ENCODE results near the gene MT1E. TPM values are rescaled to one million over a fixed set of nuclear protein-coding genes. Genes with fewer than 3 reads are reported as not detected.
A peak's percentile ranks its signal among the peaks of the same experiment; 100 is the strongest.
"Not testable (repeated sequence)": the region's sequence is repeated elsewhere in the genome, so short reads cannot be mapped to it uniquely, and the experiment has no call there.

The MT1E gene
- total RNA-seq, 1 donor from 2014 or later, result 15.1 TPM

DNA sequence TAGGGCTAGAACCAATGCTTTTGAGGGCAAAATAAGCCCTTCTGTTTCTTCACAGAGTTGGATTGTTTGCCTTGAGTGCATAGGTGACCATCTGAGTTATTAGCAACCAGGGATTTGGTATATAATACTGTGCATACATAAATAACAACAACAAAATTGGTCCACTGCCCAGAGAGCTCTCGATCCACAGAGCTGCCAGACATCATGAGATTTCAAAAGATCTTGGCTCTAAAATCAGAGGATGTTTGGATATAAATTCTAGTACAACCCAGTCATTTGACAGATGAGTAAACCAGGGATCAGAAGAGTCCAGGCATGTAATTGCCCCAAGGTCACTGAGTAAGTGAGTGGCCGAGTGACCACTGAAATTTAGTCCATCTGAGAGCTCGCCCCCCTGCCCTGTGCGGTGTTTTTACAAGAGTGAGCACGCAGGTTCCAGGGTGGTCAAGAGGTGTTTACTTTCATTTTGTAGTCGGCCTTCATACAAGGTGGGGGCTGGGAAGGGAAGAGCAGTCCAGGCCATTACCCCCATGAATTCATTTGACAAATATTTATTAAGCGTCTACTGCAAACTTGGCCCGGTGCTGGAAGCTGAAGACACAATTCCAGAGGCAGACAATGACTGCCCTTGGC is 19.0 kb upstream of the MT1E start:
- no peak for DNase-seq (ENCODE audit: extremely low read depth, low read depth, low spot score)

DNA sequence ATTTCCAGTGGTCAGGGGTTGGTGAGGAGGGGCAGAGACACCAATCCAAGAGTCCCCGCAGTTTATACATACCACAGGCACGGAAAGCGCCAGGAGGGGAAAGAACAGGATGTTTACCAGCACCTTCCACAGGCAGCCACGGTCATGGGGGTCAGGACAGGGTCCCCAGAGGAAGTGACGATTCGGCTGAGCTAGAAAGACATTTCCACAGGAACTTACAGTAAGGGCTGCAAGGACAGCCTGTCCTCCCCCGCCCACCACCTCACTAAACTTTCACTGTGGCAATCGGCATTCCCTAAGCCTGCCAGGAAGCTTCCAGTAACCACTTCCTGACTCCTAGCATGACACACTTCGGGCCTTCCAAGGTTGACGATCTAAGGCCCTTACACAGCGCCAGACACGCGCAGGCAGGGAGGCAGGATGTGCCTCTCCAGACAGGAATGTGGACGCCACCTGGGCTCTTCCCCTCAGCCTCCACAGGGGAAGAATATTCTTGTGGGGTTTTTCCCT is 18.4 kb upstream of the MT1E start:
- peak; percentile 95 for DNase-seq (ENCODE audit: extremely low read depth, low read depth, low spot score)

DNA sequence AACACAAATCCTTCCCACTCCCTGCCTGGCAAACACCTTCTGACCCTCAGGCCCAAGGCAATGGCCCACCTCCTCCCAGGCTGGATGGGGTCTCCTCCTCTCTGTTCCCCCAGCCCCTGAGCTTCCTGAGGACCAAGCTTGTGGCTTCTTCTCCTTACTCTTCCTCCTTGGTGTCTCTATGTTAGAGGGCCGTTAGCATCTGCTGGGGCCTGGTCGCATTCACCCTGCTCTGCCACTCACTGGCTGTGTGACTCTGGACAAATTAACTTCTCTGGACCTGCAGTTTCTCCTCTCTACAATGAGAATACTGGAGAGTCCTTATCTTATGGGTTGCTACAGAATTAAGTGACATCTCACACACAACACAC is 17.9 kb upstream of the MT1E start:
- DNase-seq (ENCODE audit: extremely low read depth, low read depth, low spot score), result no peak

DNA sequence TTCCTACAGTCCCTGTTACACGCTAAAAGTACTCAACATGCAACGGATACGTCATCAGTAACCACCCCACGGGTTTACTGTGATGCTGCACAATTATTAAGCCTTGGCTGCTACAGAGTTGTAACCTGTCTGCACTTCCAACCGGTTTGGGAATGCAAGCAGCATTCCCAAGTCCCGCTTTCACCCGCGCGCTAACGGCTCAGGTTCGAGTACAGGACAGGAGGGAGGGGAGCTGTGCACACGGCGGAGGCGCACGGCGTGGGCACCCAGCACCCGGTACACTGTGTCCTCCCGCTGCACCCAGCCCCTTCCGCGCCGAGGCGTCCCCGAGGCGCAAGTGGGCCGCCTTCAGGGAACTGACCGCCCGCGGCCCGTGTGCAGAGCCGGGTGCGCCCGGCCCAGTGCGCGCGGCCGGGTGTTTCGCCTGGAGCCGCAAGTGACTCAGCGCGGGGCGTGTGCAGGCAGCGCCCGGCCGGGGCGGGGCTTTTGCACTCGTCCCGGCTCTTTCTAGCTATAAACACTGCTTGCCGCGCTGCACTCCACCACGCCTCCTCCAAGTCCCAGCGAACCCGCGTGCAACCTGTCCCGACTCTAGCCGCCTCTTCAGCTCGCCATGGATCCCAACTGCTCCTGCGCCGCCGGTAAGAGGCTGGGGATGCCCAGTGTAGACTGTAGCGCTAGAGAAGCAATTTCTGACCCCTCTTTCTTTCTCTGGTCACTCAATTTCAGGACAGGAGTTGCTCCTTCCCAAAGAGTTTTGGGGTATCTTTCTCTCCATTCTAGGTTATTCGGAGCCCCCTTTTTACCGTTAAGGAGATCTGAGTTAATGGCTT is 17.3 kb upstream of the MT1E start, which contains the start of gene MT2A:
Gene MT2A, plus strand, starts transcription at position 542 of the 833 bp plus-strand sequence. Its CDS starts 72 bp downstream, at position 614.
- DNase-seq (ENCODE audit: extremely low read depth, low read depth, low spot score), result no peak

DNA sequence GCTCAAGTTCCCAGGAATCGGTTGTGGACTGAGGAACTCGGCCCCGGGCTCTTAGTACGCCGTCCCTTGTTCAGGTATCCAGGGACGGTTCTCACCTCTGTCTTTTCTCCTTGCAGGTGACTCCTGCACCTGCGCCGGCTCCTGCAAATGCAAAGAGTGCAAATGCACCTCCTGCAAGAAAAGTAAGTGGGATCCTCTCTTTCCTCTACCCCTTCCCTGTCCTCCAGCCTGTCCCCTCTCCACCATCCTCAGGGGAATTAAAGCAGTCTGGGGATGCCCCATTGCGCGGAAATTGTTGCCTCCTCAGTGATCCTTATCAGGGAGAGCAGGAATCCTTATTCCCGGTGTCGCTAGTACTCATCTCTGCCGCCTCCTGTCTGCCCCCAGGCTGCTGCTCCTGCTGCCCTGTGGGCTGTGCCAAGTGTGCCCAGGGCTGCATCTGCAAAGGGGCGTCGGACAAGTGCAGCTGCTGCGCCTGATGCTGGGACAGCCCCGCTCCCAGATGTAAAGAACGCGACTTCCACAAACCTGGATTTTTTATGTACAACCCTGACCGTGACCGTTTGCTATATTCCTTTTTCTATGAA is 16.6 kb upstream of the MT1E start:
- DNase-seq (ENCODE audit: extremely low read depth, low read depth, low spot score), result no peak

DNA sequence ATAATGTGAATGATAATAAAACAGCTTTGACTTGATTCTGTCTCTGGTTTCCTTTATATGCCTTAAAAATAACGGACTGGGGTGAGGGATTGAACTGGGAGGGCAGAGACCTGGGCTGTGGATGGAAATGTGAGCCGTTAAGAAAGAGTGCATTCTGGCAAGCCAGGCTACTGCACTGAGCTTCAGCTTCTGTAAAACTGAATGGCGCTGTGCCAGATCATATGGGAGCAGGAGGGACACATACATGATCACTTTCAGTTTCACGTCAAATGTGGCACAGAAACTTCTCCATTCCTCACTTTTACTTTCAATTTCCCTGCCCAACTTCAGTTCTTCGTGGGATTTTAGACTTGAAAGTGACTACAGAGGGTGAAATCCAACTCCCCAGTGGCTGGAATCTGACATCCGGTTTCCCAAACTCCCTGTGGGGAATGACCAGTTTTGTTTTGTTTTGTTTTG is 16.1 kb upstream of the MT1E start:
- DNase-seq (ENCODE audit: extremely low read depth, low read depth, low spot score), result no peak

DNA sequence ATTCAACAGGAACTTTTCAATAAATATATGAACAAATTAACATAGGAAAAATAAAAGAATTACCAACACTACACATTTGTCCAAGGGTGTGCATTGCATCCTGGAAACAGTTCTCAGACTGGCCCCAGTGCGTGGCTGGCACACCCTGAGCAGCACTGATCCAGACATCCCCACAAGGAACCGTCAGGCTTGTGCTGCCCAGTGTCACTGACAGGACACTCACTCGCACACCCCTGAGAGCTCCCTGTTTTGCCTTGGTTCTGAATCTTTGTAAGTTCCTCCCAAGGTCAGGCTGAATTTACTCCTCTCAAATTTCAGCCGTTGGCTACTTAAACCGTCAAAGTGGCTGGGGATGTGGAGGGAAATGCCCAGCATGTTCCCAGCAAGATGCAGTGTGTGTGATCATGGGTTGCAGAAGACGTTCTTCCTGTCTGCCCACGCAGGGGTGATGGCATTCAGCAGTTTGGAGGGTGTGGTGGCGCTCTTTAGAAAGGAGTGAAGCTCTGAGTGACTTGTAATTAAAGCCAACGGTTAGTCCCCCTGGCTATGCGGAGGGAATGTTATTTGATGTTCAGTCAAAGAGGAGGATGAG is 15.5 kb upstream of the MT1E start:
- DNase-seq (ENCODE audit: extremely low read depth, low read depth, low spot score), result no peak

DNA sequence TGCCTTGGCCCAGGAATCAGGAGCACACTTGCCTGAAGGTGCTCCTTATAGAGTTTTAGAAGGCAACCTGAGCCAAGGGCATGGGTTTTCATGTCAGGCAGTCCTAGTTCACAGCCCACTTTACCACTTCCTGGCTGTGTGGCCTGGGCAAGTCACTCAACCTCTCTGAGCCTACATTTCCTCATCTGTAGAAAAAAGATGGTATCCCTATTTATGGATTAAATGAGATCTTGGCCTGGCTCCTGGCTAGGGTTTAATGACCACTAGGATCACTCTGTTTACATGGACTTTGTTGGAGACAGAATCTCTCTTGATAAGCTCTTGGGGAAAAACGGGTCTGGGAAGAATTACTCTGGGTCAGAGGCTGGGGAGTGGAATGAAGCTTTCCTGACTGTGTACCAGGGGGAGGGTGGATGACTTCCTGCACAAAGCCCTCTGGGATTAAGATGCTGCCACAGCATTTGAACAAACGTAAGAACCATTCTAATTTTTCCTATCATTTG is 14.9 kb upstream of the MT1E start:
- no peak for DNase-seq (ENCODE audit: extremely low read depth, low read depth, low spot score)

DNA sequence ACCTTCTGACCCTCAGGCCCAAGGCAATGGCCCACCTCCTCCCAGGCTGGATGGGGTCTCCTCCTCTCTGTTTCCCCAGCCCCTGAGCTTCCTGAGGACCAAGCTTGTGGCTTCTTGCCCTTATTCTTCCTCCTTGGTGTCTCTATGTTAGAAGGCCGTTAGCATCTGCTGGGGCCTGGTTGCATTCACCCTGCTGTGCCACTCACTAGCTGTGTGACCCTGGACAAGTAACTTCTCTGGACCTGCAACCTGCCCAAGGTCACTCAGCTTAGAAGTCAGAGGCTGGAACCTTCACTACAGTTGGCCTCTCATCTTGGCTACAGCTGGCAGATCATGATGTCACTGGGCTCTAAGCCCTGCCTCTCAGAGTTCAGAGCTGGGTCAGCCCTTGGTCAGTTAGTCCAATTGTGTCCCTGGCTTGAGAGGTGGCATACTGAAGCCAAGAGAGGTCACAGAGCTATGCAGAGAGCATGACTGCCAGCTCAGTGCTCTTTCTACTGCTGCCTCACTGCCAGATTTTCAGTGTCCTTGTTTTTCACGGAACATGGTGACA is 14.2 kb upstream of the MT1E start:
- DNase-seq (ENCODE audit: extremely low read depth, low read depth, low spot score), result no peak

DNA sequence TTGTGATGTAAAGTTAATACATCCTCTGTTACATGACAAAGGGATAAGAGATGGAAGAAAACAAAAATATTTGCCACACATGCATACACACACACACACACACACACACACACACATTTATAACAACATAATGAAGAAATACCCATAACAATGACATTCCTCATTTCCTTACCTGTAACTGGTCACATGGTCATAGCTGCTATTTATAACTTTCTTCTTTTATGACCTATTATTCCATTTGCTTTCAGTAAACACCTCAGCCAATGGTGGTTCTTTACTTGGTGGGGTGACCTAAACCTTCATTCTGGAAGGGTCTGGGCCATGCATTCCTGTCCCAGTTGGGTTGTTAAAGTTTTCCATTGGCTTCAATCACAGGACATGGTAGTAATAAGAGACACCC is 11.9 kb upstream of the MT1E start:
- DNase-seq (ENCODE audit: extremely low read depth, low read depth, low spot score), result no peak

DNA sequence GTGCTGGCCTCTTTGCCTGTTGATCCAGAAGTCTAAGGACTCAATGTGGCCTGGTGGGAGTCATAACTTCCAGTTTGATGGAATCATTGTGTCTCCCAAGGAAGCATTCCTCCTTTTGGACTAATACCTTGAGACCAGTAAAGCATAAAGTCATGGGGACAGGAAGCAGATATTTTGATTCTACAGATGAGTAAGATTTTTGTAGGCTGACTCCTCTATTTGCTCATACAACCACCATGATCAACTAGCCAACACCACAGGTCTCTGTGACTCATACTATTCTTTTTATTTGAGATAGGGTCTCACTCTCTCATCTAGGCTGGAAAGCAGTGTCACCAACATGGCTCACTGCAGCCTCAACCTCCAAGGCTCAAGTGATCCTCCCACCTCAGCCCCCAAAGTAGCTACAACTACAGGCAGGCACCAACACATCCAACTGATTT is 11.0 kb upstream of the MT1E start:
- no peak for DNase-seq (ENCODE audit: extremely low read depth, low read depth, low spot score)

DNA sequence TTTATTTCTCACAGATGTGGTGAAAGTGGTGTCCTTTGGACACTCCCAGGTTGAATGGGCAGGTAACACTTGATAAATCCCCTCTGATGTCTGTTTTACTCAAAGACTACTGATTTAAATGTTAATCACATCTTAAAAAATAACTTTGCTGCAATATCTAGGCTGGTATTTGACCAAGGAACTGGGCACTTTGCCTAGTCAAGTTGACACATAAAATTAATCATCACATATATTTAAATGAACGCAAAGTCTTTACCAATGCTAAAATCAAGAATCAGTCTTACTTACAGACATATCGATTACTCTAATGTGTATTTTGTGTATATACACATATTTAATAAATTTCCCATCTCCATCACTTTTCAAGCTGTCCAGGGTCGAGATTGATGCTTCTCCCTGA is 10.2 kb upstream of the MT1E start:
- DNase-seq (ENCODE audit: extremely low read depth, low read depth, low spot score), result no peak

DNA sequence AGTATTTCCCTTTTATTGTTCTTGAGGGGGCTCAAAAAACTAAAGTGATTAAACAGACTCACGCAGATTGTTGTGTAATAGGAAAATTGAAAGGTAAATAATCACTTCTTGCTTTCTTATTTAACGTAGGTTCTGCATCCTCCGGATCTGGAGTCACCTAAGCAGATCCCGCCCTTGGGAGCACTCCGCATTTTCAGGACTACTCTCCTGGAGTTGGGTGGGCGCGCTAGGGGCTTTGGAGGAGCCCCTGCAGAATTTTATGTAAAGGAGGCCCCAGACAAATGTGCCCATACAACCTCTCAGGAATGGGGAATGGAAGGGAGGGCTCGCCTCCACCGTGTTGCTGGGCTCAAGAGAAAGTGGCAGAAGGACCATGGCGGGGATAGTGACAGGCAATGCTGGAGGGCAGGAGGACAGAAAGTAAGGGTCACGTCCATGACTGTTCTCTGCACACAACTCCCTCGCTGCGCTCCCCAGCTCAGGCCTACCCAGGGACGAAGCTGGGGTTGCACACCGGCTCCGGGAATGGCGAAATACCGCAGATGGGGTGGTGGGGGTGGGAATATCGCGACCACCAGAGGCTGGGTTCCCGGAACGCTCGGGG is 8.9 kb upstream of the MT1E start:
- DNase-seq (ENCODE audit: extremely low read depth, low read depth, low spot score), result no peak

DNA sequence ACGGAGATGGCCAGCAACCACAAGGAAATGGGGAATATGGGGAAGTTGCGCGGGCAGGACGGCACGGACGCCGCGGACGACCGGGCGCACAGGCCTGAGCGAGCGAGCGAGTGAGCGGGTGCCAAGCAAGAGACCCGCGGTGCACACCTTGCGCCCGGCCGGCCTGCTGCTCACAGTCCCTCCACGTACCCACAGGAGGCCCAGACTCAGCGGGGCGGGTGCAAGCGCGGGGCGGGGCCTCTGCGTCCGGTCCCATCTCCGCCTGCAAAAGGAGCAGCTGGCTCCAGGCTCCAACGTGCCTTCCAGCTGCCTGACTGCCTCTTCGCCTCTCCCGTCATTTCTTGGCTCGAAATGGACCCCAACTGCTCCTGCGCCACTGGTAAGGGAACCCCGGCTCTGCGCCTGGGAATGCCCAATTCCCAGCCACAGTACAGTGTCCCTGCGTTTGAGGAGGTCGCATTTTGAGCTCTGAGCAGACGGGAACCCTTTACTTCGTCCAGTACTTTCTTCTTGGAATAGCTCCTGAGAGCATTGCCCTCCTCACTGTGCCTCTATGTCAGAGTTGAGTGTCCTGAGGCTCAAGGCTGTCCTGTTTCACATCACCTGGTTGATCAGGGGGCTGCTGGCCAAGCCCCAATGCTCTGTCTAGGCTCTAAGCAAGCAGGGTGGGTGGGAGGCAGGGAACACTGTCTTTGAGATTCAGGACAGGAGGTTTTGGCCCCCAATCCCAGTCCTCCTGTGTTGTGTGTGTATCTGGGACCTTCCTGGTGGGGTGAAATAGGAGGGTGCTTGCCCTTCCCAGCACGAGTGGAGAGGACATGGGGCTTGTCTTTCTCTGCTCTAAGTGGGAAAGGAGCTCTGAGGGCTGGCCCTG is 8.1 kb upstream of the MT1E start:
- no peak for DNase-seq (ENCODE audit: extremely low read depth, low read depth, low spot score)

DNA sequence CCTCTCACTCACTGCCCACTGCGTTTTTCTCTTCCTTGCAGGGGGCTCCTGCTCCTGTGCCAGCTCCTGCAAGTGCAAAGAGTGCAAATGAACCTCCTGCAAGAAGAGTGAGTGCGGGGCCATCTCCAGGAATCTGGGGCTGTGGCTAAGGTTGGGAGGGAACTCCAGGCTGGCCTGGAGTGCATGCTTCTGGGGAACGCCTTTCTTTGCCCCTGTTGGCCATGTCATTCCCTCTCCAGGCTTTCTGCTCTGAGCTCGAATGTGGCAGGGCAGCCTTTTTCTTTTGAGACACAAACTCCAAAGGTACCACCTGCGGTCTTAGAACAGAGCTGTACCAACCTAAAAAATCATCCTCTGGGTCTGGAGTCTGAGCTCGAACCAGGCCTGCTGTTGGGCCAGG is 7.4 kb upstream of the MT1E start:
- no peak for DNase-seq (ENCODE audit: extremely low read depth, low read depth, low spot score)

DNA sequence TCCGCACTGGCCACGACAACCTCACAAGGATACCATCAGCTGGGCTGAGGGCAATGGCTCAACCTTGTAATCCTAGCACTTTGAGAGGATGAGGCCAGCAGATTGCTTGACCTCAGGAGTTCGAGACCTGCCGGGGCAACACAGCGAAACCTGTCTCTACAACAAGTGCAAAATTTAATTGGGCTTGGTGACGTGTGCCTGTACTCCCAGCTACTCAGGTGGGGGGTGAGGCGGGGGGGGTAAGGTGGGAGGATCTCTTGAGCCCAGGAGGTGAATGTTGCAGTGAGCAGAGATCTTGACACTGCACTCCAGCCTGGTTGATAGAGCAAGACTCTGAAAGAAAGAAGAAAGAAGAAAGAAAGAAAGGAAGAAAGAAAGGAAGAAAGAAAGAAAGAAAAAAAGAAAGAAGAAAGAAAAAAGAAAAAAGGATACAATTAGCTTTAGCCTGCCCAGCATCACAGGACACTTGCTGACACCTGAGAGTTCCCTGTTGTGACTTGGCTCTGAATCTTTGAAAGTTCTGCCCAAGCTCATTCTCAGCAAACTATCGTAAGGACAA is 5.2 kb upstream of the MT1E start:
- DNase-seq (ENCODE audit: extremely low read depth, low read depth, low spot score), result no peak

DNA sequence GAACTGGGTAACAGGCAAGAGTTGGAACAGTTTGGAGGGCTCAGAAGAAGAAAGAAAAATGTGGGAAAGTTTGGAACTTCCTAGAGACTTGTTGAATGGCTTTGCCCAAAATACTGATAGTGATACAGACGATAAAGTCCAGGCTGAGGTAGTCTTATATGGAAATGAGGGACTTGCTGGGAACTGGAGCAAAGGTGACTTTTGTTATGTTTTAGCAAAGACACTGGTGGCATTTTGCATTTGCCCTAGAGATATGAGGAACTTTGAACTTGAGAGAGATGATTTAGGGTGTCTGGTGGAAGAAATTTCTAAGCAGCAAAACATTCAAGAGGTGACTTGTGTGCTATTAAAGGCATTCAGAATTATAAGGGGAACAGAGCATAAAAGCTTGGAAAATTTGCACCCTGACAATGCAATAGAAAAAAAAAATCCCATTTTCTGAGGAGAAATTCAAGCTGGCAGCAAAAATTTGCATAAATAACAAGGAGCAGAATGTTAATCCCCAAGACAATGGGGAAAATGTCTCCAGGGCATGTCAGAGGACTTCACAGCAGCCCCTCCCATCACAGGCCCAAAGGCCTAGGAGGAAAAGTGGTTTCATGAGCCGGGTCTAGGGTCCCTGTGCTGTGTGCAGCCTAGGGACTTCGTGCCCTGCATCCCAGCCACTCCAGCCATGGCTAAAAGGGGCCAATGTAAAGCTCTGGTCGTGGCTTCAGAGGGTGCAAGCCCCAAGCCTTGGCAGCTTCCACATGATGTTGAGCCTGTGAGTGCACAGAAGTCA is 3.7 kb upstream of the MT1E start:
- not testable (repeated sequence) for DNase-seq (ENCODE audit: extremely low read depth, low read depth, low spot score)

DNA sequence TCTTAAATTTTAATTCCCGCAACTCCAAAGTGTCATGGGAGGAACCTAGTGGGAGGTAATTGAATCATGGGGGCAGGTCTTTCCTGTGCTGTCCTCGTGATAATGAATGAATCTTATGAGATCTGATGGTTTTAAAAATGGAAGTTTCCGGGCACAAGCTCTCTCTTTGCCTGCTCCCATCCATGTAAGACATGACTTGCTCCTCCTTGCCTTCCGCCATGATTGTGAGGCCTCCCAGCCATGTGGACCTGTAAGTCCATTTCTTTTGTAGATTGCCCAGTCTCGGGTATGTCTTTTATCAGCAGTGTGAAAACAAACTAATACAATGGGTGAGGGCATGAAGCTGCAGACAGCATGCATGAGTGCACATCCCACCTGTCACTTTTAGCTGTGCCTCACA is 2.4 kb upstream of the MT1E start:
- not testable (repeated sequence) for DNase-seq (ENCODE audit: extremely low read depth, low read depth, low spot score)
